GM18505 (cell line): ENCODE measurements around the gene P2RY2.
"Not testable (repeated sequence)": the region's sequence is repeated elsewhere in the genome, so short reads cannot be mapped to it uniquely, and the experiment has no call there.

Experiments used
- ATAC-seq: cut with Tn5 transposase; IDR thresholded peaks from one replicate; pipeline ENCODE4 v1.9.1; 2021; ENCODE audit not compliant: unreplicated experiment
- POLR2A ChIP-seq: IDR thresholded peaks from 4 replicates; pipeline ENCODE4 v1.6.1; 2011; ENCODE audit warnings: borderline replicate concordance; ENCODE audit not compliant: insufficient read depth, insufficient read length; ENCODE audit errors: extremely low read depth

P2RY2 gene

GRCh38 chr11:73269459-73270015 is 51.5 kb downstream of the P2RY2 start:
- ATAC-seq = no peak
- no peak for TF ChIP-seq POLR2A

GRCh38 chr11:73270016-73270854 is 52.2 kb downstream of the P2RY2 start:
- TF ChIP-seq POLR2A = no peak

GRCh38 chr11:73270855-73271477 is 52.9 kb downstream of the P2RY2 start:
- no peak for TF ChIP-seq POLR2A
- no peak for ATAC-seq

More at GRCh38 chr11:73270016-73270854, 52.2 kb downstream of the P2RY2 start:
- no peak for ATAC-seq

GRCh38 chr11:73271478-73271865 is 53.4 kb downstream of the P2RY2 start:
- not testable (repeated sequence) for ATAC-seq

GRCh38 chr11:73271936-73272679 is 54.0 kb downstream of the P2RY2 start, which contains the start of gene P2RY6:
Gene P2RY6, plus strand, starts transcription at chr11:73272338. Its CDS starts 24,181 bp downstream, at chr11:73296519.
- ATAC-seq = no peak
- no peak for TF ChIP-seq POLR2A

- no peak for TF ChIP-seq POLR2A
Observed at GRCh38 chr11:73272680-73273038, 54.6 kb downstream of the P2RY2 start.

GRCh38 chr11:73273222-73273895 is 55.3 kb downstream of the P2RY2 start:
- ATAC-seq = no peak
- TF ChIP-seq POLR2A = no peak

More at GRCh38 chr11:73272680-73273038, 54.6 kb downstream of the P2RY2 start:
- no peak for ATAC-seq

- not testable (repeated sequence) for ATAC-seq
Observed at GRCh38 chr11:73274191-73274590, 56.1 kb downstream of the P2RY2 start.

- TF ChIP-seq POLR2A = no peak
- ATAC-seq = no peak
Observed at GRCh38 chr11:73274722-73275380, 56.8 kb downstream of the P2RY2 start.

GRCh38 chr11:73275381-73275750 is 57.3 kb downstream of the P2RY2 start:
- no peak for TF ChIP-seq POLR2A
- ATAC-seq = no peak

GRCh38 chr11:73277467-73277866 is 59.4 kb downstream of the P2RY2 start:
- ATAC-seq = no peak
- no peak for TF ChIP-seq POLR2A

GRCh38 chr11:73280626-73281025 is 62.5 kb downstream of the P2RY2 start:
- no peak for ATAC-seq
- no peak for TF ChIP-seq POLR2A
